Pulmonary artery endothelial cell (primary cell): ENCODE results near the gene XRN2. TPM values are rescaled to one million over a fixed set of nuclear protein-coding genes. Genes with fewer than 3 reads are reported as not detected.
"Not testable (repeated sequence)": the region's sequence is repeated elsewhere in the genome, so short reads cannot be mapped to it uniquely, and the experiment has no call there.

Experiments used
- DNase-seq: peaks from one replicate; pipeline ENCODE4 v3.0.0-alpha.2; 2011; ENCODE audit warnings: low read depth, low spot score
- total RNA-seq: library from RNA; depleted of rRNA; stranded (reverse); fragments of >200 nt; gene quantifications from 2 replicates; pipeline ENCODE4 v1.2.3, GENCODE V29; 2014

The XRN2 gene
- total RNA-seq, 1 donor from 2014 or later, result 100 TPM

DNA sequence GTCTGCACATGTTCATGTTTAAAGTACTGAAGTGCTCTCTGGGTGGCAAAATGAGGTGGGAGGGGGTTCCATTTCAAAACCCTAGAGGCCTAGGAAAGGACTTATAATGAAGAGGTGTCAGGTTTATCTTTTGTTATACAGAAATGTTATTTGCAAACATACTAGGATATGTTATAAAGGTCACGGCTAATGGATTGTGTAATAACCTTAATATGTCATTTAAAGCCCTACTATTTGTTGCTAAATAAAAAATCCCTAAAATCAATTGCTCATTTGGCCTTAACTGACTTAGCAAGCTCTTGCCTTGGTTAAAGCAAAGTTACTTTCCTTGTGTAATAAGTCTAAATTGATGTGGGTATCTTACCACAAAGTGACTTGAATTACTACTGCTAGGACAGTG, 85.4 kb downstream of the XRN2 start:
- no peak for DNase-seq

DNA sequence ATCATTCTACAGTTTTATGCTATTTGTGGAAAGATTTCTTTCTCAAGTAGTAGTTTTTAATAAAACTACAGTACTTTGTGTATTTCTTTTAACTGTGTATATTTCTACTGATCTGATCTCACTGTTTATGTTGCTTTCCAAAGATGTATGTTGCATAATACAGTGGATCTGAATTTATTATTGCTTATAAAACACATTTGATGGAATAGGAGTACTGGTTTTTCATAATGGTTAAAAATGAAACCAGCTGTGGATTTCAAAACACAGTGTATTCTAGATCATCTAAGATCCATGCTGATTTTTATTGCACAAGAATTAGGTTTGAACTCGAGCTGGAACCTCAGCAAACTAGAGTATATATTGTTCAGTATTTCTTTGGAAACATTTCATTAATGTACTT, 86.2 kb downstream of the XRN2 start:
- no peak for DNase-seq

DNA sequence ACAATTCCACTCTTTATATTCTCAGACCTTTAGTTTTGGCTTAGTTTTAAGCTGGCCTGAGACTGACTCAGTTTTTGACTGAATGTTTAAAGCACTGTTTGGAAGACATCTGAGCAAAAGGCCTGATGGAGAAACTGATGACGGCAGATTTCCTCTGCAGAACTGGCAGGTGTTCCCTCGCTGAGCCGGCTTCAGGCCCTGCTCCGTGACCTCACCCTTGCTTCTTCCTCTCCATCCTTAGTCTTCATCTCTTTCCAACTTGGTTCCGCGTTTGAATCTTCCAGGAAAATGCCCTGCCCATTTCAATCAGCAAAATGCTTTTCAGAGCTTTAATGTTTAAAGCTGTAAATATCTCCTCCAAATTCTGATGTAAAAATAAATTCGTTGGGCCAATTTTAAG, 87.6 kb downstream of the XRN2 start:
- no peak for DNase-seq

DNA sequence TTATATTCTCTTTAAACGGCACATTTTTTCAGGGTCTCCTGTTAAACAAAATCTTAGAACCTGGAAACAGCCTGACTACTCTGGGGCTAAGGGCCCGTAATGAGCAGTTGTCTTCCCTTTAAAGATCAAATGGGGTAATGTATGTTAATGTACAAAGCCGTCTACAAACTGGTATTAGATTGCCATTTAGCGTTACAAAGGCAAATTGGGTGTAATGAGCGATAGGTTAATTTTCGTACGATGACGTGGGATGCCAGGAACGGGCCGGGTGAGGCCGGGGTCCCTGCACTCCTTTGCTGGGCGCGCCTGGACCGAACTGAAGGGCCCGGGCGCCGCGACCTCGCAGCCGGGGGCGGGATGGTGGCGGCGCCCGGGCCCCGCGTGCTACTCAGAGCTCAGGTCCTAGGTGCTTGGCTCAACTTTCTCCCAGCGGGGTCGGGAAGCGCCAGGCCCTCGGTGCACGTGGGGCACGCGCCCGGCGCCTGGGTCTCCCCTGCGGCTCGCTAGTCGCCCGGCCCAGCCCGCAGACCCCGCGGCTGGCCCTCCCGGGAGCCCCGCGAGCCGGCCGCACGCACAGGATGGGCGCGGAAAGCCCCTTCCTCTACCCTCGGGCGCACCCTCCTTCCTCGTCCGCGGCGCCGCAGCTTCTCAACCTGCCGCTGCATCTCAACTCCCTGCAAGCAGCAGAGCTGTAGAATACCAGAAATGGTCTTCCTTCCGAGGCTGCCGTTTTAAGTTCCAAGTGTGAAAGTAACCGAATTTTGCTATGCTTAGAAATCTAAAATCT, 88.2 kb downstream of the XRN2 start:
- no peak for DNase-seq

DNA sequence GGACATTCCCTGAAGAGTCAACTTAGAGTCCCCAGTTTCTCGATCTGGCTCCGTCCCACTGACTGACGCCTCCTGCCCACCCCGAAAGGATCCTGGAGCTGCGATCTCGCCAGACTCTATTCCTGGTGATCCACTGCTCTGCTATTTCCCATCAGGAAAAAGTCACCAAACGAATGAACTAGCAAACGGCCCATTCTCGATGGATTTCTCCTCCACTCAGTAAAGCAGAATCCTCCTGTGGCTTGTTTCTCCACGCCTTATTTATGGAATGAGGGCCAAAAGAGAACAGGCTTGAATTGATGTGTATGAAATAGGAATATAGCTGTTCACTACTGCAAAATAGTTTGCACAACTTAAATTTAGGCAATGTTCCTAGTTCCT, 88.8 kb downstream of the XRN2 start:
- no peak for DNase-seq

GRCh38 chr20:21393166-21393565, 90.0 kb downstream of the XRN2 start:
- DNase-seq, result no peak

DNA sequence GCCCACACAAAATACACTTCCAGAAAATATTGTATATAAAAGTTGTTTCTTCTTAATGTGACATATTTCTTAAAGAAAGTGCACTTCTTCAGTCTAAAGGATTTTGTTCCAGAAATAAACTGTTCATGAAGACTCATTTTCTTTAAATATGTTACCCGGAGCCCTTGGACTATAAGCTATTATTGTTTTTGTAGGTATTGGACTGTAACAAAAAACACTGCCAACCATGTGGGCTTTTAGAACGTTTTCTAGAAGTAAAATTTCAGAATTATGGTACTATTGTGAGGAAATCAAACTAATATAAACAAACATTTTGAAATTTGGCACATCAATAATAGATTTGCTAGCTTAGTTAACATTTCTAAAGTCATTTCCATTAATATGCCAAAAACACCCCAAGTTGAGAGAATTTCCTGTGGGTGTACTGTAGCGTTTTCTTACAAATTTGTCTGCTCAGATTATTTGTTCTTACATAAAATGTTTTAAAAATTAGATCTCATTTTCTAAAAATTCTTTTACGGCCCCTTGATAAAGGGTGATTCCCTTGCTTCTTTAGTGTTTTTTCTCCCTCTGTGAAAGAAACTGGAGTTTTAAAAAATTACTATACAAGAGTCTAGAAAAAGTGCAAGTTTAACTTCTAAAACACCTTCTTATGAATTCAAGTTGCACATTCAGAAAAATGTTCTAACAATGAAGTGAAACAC, 90.8 kb downstream of the XRN2 start:
- no peak for DNase-seq

DNA sequence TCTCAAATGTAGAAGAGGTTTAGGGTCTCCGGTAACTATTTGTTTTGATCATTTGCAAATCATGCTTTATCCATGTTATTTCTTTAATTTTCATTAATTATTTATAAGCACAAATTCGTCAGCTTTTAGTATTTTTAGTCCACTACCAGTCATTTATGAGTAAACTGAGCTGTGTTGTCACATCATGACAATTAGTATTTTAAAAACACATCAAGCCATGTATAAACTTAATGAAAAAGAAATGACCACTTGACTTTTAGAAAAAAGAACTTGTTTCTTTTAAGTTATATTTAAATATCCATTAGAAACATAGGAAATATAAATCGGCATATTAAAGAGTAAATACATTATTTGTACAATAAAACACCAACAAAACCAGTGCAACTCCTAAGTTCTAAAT, 91.4 kb downstream of the XRN2 start:
- no peak for DNase-seq

DNA sequence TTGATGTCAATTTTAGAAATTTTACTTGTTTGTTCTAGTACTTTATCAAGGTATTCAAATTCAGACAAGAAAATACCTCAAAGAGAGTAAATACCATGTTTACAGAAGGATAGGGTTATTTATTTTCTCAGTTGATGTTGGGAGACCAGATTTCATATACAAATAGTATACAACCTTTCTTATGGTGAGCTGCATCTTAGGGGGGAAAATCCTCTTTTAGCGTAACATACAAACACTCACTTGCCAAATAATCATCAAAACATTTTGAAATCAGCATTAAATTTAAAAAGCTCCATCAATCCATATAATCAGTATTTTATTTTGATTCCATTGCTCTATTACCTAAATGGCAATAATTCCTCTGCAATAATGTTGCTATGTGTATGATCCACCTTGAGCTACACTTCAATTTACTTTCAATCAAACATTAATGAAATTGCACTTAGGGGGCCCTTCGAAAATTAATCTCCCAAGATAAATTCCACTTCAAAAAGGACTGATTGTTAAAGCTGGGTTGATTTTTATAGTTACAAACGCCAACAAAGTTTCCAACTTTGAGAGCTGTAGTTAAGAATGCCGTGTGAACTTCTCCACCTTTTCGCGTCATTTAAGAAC, 92.0 kb downstream of the XRN2 start:
- no peak for DNase-seq

DNA sequence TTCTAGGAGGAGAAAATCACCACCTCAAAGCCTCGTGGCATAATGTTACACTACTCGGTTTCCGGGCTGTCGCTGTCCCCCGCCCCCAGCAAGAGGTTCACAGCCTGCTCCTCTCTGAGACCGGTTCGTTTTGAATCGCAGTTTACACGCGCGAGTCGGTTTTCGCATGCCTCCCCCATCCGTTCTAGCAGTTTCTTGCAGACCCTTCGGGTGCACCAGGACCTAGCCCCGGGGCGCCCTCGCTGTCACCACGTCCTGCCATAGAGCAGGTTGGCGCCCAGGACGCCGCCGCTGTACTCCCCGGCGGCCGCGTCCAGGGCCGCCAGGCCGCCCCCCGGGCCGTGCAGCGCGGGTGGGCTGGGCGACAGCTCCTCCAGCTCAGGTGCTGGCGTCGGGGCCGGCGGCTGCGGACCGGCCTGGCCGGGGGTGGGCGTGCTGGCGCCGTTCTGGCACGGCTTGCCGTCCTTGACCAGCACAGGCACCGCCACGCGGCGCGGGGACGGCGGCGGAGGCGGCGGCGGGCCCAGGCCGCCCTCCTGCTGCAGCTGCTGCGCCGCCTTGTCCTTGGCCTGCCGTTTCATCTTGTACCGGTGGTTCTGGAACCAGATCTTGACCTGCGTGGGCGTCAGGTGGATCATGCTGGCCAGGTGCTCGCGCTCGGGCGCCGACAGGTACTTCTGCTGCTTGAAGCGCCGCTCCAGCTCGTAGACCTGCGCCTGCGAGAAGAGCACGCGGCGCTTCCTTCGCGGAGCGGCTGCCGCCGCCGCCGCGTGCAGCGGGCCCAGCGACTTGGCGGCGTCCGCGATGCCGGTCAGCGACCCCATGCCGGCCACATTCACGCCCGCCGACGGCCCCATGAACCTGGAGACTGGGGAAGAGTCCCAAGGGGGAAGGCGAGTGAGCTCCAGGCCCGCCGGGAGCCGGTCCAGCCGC, 92.8 kb downstream of the XRN2 start:
- DNase-seq, result no peak

- DNase-seq, result no peak
These were observed 93.6 kb downstream of the XRN2 start for GRCh38 chr20:21396599-21397340.

DNA sequence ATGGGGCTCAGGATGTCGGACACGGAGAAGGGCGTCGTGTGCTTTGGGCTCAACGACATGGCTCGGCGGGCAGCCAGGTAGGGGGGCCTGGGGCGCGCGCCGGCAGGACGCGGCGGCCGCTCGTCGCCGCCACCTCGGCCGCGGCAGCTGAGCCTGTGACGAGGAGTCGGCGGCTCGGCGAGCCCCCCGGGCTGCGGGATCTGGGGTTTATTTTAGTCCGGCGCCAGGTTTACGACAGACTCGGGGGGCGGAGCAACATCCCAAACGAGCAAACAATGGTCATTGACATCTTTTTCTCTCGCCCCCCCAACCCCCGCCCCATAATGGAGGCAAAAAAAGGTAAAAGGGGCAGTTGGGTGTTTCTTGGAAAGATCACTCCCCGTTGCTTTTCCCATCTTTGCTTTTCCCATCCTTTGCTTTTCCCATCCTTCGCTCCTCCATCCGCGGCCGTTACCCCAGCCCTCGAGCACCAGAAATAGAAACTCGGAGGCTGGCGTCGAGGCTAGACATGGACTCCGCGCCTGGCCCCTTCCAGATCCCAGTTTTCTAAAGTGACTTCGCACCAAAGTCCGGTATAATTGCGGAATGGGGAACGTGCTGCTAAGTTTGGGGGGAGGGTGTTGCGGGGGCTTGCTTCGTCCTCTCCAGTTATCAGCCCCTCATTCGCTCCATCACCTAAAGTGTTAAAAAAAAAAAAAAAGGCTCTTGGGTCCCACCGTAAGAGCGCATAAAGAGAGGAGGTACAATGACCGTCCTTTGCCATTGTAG, 94.4 kb downstream of the XRN2 start, which contains the start of gene NKX2-4:
NKX2-4 (minus strand) TSS at position 186 of the 768 bp plus-strand sequence; CDS start at position 59, 127 bp downstream.
- DNase-seq, result no peak

- DNase-seq, result no peak
These were observed 95.2 kb downstream of the XRN2 start for GRCh38 chr20:21398109-21399004.

- DNase-seq, result no peak
These were observed 95.9 kb downstream of the XRN2 start for GRCh38 chr20:21399005-21399475.

- DNase-seq, result no peak
These were observed 108.6 kb downstream of the XRN2 start for GRCh38 chr20:21411725-21412124.

DNA sequence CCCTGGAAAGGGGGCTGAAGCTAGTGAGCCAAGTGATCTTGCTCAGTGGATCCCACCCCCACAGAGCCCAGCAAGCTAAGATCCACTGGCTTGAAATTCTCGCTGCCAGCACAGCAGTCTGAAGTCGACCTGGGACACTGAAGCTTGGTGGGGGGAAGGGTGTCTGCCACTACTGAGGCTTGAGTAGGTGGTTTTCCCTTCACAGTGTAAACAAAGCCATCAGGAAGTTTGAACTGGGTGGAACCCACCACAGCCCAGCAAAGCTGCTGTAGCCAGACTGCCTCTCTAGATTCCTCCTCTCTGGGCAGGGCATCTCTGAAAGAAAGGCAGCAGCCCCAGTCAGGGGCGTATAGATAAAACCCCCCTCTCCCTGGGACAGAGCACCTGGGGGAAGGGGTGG, 110.9 kb downstream of the XRN2 start:
- DNase-seq, result not testable (repeated sequence)

GRCh38 chr20:21419147-21419546, 116.0 kb downstream of the XRN2 start:
- not testable (repeated sequence) for DNase-seq

GRCh38 chr20:21421601-21422236, 118.6 kb downstream of the XRN2 start:
- no peak for DNase-seq
